GM12878 (cell line): Measurements from ENCODE around the gene ITGB1BP2.

Source experiments
- CHD2 ChIP-seq: IDR thresholded peaks from 2 replicates; pipeline ENCODE4 v1.6.1; 2011; ENCODE audit warnings: low read depth, low read length, improper control_type of control experiment, borderline replicate concordance
- EP300 ChIP-seq, 2 experiments: fragments of 150-350 bp in 1 of 2; IDR thresholded peaks; 2 replicates each; pipeline ENCODE4 v1.6.1; 2011 to 2012; ENCODE audit warnings: low read depth in 2 of 2, low read length in 2 of 2, borderline replicate concordance in 1 of 2, improper control_type of control experiment in 1 of 2, inconsistent platforms in 1 of 2; ENCODE audit not compliant: control insufficient read depth in 1 of 2
- EZH2 ChIP-seq: IDR thresholded peaks from 2 replicates; pipeline ENCODE4 v1.6.1; 2012; ENCODE audit warnings: low read depth, mild to moderate bottlenecking, control low read depth, inconsistent platforms, low read length, borderline replicate concordance; ENCODE audit not compliant: control insufficient read depth
- HDAC6 ChIP-seq: fragments of 200-600 bp; sonication (generic); IDR thresholded peaks from one replicate; pipeline ENCODE4 v1.8.0; 2017; ENCODE audit warnings: antibody characterized with exemption; ENCODE audit not compliant: unreplicated experiment
- HDGF ChIP-seq: fragments of 450-650 bp; IDR thresholded peaks from 2 replicates; pipeline ENCODE4 v1.6.1; 2016; ENCODE audit warnings: antibody characterized with exemption
- KAT2A ChIP-seq: conservative IDR thresholded peaks from 2 replicates; pipeline ENCODE4 v1.6.1; 2011; ENCODE audit warnings: low read depth, low read length; ENCODE audit not compliant: control insufficient read depth
- NFIC ChIP-seq: IDR thresholded peaks from 2 replicates; pipeline ENCODE4 v1.6.1; 2012; ENCODE audit warnings: low read depth, mild to moderate bottlenecking, inconsistent platforms, low read length, moderate library complexity
- SP1 ChIP-seq: IDR thresholded peaks from one replicate; pipeline ENCODE4 v1.6.1; 2011; ENCODE audit warnings: low read depth, low read length
- TCF12 ChIP-seq: IDR thresholded peaks from 2 replicates; pipeline ENCODE4 v1.6.1; 2011; ENCODE audit warnings: low read depth, mild to moderate bottlenecking, low read length
- ZNF207 ChIP-seq: fragments of 450-650 bp; IDR thresholded peaks from 2 replicates; pipeline ENCODE4 v1.6.1; 2014; ENCODE audit warnings: antibody characterized with exemption, mild to moderate bottlenecking, borderline replicate concordance
- TF ChIP-seq, protein P1 (sequence below), 3 experiments: IDR thresholded peaks in 2 of 3; conservative IDR thresholded peaks in 1 of 3; 2 replicates each; pipeline ENCODE4 v1.5.1; 2011; ENCODE audit warnings: low read depth in 3 of 3, low read length in 3 of 3, mild to moderate bottlenecking in 3 of 3, control low read depth in 2 of 3, moderate library complexity in 2 of 3, inconsistent platforms in 1 of 3, mixed read lengths in 1 of 3; ENCODE audit not compliant: control insufficient read depth in 2 of 3, insufficient read depth in 1 of 3; ENCODE audit errors: extremely low read depth in 1 of 3
- TF ChIP-seq, protein P2 (sequence below): IDR thresholded peaks from 2 replicates; pipeline ENCODE4 v1.6.1; 2011; ENCODE audit warnings: low read depth, mild to moderate bottlenecking, low read length, moderate library complexity, borderline replicate concordance; ENCODE audit errors: extremely low read depth
- TF ChIP-seq, protein P3 (sequence below): fragments of 450-650 bp; IDR thresholded peaks from 2 replicates; pipeline ENCODE4 v1.6.1; 2018; ENCODE audit warnings: borderline replicate concordance, mild to moderate bottlenecking; ENCODE audit not compliant: partially characterized antibody

DNA sequence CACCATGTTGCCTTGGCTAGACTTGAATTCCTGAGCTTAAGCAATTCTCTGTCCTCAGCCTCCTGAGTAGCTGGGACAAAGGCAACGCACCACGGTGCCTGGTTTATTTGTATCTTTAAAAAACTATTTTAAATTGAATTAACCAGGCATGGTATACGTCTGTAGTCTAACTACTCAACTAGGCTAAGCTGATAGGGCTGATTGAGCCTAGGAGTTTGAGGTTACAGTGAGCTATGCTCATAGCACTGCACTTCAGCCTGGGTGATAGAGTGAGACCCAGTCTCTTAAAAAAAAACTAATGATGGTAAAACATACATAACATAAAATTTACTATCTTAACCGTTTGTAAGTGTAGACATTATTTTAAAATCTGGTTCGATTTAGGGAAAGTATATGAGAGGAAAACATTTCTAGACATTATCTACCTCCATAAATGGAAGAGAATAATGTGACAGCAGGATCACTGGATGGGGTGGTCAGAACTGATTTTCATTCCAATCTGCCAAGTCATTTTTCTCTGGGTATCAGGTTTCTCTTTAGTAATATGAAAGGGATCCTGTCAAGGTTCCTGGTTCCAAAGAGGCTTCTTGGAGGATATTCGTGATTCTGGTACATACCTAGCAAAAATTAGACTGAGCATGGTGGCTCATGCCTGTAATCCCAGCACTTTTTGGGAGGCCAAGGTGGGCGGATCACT, 8.7 kb upstream of the ITGB1BP2 start:
- TF ChIP-seq EP300 (IDR thresholded peaks at IDR 0.05; ENCODE audit: borderline replicate concordance in 1 of 2, control insufficient read depth in 1 of 2, low read depth in 2 of 2, low read length in 2 of 2) (no peak), HDGF (no peak), KAT2A (no peak), TCF12 (no peak), CHD2 (no peak), NFIC (no peak), ZNF207 (no peak), EZH2 (no peak), SP1 (no peak), HDAC6 (no peak)
- TF ChIP-seq, protein P1, sequence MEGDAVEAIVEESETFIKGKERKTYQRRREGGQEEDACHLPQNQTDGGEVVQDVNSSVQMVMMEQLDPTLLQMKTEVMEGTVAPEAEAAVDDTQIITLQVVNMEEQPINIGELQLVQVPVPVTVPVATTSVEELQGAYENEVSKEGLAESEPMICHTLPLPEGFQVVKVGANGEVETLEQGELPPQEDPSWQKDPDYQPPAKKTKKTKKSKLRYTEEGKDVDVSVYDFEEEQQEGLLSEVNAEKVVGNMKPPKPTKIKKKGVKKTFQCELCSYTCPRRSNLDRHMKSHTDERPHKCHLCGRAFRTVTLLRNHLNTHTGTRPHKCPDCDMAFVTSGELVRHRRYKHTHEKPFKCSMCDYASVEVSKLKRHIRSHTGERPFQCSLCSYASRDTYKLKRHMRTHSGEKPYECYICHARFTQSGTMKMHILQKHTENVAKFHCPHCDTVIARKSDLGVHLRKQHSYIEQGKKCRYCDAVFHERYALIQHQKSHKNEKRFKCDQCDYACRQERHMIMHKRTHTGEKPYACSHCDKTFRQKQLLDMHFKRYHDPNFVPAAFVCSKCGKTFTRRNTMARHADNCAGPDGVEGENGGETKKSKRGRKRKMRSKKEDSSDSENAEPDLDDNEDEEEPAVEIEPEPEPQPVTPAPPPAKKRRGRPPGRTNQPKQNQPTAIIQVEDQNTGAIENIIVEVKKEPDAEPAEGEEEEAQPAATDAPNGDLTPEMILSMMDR (IDR thresholded peaks at IDR 0.05 in 2 of 3, conservative IDR thresholded peaks at IDR 0.05 in 1 of 3; ENCODE audit: control insufficient read depth in 2 of 3, extremely low read depth in 1 of 3, insufficient read depth in 1 of 3, low read depth in 3 of 3, low read length in 3 of 3): no peak
- TF ChIP-seq, protein P2, sequence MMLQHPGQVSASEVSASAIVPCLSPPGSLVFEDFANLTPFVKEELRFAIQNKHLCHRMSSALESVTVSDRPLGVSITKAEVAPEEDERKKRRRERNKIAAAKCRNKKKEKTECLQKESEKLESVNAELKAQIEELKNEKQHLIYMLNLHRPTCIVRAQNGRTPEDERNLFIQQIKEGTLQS: no peak
- TF ChIP-seq, protein P3, sequence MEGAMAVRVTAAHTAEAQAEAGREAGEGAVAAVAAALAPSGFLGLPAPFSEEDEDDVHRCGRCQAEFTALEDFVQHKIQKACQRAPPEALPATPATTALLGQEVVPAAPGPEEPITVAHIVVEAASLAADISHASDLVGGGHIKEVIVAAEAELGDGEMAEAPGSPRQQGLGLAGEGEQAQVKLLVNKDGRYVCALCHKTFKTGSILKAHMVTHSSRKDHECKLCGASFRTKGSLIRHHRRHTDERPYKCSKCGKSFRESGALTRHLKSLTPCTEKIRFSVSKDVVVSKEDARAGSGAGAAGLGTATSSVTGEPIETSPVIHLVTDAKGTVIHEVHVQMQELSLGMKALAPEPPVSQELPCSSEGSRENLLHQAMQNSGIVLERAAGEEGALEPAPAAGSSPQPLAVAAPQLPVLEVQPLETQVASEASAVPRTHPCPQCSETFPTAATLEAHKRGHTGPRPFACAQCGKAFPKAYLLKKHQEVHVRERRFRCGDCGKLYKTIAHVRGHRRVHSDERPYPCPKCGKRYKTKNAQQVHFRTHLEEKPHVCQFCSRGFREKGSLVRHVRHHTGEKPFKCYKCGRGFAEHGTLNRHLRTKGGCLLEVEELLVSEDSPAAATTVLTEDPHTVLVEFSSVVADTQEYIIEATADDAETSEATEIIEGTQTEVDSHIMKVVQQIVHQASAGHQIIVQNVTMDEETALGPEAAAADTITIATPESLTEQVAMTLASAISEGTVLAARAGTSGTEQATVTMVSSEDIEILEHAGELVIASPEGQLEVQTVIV: no peak
